ENCODE results near the gene PHACTR3.

PHACTR3 gene

GRCh38 chr20:59823491-59824259 is 219.3 kb downstream of the PHACTR3 start:
- no peak for DNase-seq (ENCODE audit: low read depth)
- no peak overlapping the region for H3K4me3 ChIP-seq (ENCODE audit: control insufficient read depth, low read depth, low read length)
- TF ChIP-seq, protein P1, sequence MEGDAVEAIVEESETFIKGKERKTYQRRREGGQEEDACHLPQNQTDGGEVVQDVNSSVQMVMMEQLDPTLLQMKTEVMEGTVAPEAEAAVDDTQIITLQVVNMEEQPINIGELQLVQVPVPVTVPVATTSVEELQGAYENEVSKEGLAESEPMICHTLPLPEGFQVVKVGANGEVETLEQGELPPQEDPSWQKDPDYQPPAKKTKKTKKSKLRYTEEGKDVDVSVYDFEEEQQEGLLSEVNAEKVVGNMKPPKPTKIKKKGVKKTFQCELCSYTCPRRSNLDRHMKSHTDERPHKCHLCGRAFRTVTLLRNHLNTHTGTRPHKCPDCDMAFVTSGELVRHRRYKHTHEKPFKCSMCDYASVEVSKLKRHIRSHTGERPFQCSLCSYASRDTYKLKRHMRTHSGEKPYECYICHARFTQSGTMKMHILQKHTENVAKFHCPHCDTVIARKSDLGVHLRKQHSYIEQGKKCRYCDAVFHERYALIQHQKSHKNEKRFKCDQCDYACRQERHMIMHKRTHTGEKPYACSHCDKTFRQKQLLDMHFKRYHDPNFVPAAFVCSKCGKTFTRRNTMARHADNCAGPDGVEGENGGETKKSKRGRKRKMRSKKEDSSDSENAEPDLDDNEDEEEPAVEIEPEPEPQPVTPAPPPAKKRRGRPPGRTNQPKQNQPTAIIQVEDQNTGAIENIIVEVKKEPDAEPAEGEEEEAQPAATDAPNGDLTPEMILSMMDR (conservative IDR thresholded peaks at IDR 0.05; ENCODE audit: control insufficient read depth, insufficient read depth, low read depth, low read length) = no peak

DNA sequence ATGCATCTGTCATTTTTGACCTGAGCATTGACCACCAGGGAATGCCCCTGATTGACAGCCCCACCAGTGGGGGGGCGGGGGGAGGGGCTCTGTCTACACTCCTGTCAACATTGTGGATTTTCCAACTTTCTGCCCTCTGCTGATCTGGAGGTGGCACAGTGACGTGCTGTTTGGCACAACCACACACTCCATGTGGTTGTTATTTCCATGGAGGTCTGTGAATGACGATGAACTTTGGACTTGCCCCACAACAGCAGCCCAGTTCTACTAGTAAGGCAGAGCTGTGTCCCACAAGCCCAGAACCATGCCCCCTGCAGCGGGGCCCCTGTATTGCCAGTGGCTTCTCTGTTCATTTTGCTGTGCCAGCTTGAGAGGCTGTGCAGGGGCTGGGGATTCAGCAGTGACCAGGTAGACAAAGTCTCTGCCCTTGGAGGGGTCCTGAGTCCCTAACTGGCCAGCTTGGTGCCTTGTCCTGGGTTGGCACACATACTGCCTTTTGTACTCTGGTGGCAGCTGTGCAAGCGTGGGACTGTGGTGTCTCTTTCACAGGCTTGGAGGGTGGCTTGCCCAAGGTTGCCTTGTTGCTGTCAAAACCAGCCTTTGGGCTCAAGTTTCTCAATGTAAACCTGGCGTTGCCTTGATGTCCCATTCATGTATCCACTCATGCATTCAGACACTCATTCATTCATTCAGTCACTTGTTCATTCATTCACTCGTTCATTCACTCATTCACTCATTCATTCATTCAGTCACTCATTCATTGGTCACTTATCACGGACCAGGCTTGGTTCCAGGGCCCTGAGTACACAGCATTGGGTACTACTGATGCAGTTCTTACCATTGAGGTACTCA is 220.6 kb downstream of the PHACTR3 start:
- no peak for DNase-seq (ENCODE audit: low read depth)
- TF ChIP-seq, protein P1 (conservative IDR thresholded peaks at IDR 0.05; ENCODE audit: control insufficient read depth, insufficient read depth, low read depth, low read length) = no peak
- no peak overlapping the region for H3K4me3 ChIP-seq (ENCODE audit: control insufficient read depth, low read depth, low read length)

GRCh38 chr20:59825563-59825920 is 221.2 kb downstream of the PHACTR3 start:
- no peak overlapping the region for H3K4me3 ChIP-seq (ENCODE audit: control insufficient read depth, low read depth, low read length)
- TF ChIP-seq, protein P1 (conservative IDR thresholded peaks at IDR 0.05; ENCODE audit: control insufficient read depth, insufficient read depth, low read depth, low read length) = no peak
- DNase-seq (ENCODE audit: low read depth) = no peak

- no peak for DNase-seq (ENCODE audit: low read depth)
- H3K4me3 ChIP-seq (ENCODE audit: control insufficient read depth, low read depth, low read length) = no peak overlapping the region
- TF ChIP-seq, protein P1 (conservative IDR thresholded peaks at IDR 0.05; ENCODE audit: control insufficient read depth, insufficient read depth, low read depth, low read length) = no peak
Measured at GRCh38 chr20:59825944-59826759, 221.8 kb downstream of the PHACTR3 start.

DNA sequence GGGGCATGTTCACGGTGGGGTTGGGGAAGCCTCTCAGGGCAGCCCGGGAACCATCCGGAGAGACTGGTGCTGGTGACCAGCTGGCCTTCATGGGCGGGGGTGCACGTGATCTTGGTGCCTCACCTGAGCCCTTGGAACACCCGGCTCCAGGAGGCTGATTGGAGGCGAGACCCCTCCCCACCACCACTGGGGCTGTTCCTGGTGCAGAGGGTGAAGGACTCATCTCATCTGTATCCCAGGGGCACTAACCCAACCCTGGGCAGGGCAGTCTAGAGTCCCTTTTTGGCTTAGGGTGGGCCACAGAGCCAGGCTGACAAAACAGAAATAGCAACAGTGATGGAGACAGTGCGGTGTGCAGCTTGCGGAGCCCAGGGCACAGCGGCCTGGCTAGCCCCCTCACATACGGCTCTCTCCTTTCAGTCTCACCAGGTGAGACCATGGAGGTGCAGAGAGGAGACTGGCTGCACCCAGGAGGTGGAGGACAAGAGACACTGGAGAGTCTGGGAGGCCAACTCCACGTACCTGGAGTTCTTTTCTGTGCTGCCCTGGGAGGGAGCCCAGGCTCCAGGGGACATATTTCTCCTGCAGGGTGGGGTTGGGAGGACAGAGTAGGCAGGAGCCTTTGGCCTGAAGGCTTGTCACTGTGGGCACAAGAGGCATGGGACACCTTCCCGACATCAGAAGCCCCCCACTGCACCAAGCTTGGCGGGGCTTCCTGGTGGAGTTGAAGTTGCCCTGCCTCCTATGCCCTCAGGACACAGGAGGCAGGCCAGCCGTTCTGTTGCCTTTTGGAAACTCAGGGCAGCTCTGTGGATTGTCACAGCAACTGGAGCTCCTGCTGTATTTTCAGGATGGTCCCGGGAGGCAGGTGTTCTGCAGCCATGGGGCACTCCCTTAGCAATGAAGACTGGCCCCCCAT is 223.1 kb downstream of the PHACTR3 start:
- DNase-seq (ENCODE audit: low read depth) = no peak
- TF ChIP-seq, protein P1 (conservative IDR thresholded peaks at IDR 0.05; ENCODE audit: control insufficient read depth, insufficient read depth, low read depth, low read length) = no peak
- no peak overlapping the region for H3K4me3 ChIP-seq (ENCODE audit: control insufficient read depth, low read depth, low read length)
